ENCODE data around the gene SS18L1.
A peak's percentile ranks its signal among the peaks of the same experiment; 100 is the strongest.

The SS18L1 gene

GRCh38 chr20:62131560-62132320 lies 11.8 kb upstream of the SS18L1 start:
- H3K9me3 Mint-ChIP-seq, result no peaks in the 10 kb centered on the region
- H3K36me3 Mint-ChIP-seq (ENCODE audit: low read depth), result peaks cover 72% of the 10 kb centered on the region
- H3K4me1 Mint-ChIP-seq, result peaks cover 16% of the 10 kb centered on the region
- no peak overlapping the region for H3K27ac Mint-ChIP-seq
- no peaks in the 10 kb centered on the region for H3K27me3 Mint-ChIP-seq (ENCODE audit: low read depth)
- H3K4me3 Mint-ChIP-seq, result no peak overlapping the region
- no peak for TF ChIP-seq CTCF (IDR thresholded peaks at IDR 0.05; ENCODE audit: unreplicated experiment in 3 of 3)

GRCh38 chr20:62132421-62132820 lies 11.1 kb upstream of the SS18L1 start:
- Mint-ChIP-seq H3K9me3 (no peaks in the 10 kb centered on the region), H3K36me3 (ENCODE audit: low read depth) (peaks cover 72% of the 10 kb centered on the region), H3K27me3 (ENCODE audit: low read depth) (no peaks in the 10 kb centered on the region), H3K4me1 (peaks cover 14% of the 10 kb centered on the region), H3K4me3 (no peak overlapping the region), H3K27ac (no peak overlapping the region)
- no peak for TF ChIP-seq CTCF (IDR thresholded peaks at IDR 0.05; ENCODE audit: unreplicated experiment in 3 of 3)

GRCh38 chr20:62133051-62133845 lies 10.3 kb upstream of the SS18L1 start:
- H3K36me3 Mint-ChIP-seq (ENCODE audit: low read depth), result peaks cover 72% of the 10 kb centered on the region
- H3K4me1 Mint-ChIP-seq, result peaks cover 7% of the 10 kb centered on the region
- H3K4me3 Mint-ChIP-seq, result no peak overlapping the region
- H3K27ac Mint-ChIP-seq, result no peak overlapping the region
- TF ChIP-seq CTCF (IDR thresholded peaks at IDR 0.05; ENCODE audit: unreplicated experiment in 3 of 3), result no peak
- no peaks in the 10 kb centered on the region for H3K27me3 Mint-ChIP-seq (ENCODE audit: low read depth)
- no peaks in the 10 kb centered on the region for H3K9me3 Mint-ChIP-seq

- H3K4me1 Mint-ChIP-seq, result peaks cover under 1% of the 10 kb centered on the region
- H3K4me3 Mint-ChIP-seq, result no peak overlapping the region
- peak in 1 of 3 experiments; percentile 21 for TF ChIP-seq CTCF (IDR thresholded peaks at IDR 0.05; ENCODE audit: unreplicated experiment in 3 of 3)
- no peaks in the 10 kb centered on the region for H3K9me3 Mint-ChIP-seq
- H3K36me3 Mint-ChIP-seq (ENCODE audit: low read depth), result peaks cover 71% of the 10 kb centered on the region
- peak overlapping the region in 2 of 3 experiments; percentile 25 to 41 for H3K27ac Mint-ChIP-seq
- H3K27me3 Mint-ChIP-seq (ENCODE audit: low read depth), result peaks cover 2% of the 10 kb centered on the region
These were observed 9.7 kb upstream of the SS18L1 start for GRCh38 chr20:62133864-62134263.

- no peaks in the 10 kb centered on the region for H3K4me1 Mint-ChIP-seq
- no peak overlapping the region for H3K27ac Mint-ChIP-seq
- peaks cover 74% of the 10 kb centered on the region for H3K36me3 Mint-ChIP-seq (ENCODE audit: low read depth)
- peaks cover 3% of the 10 kb centered on the region for H3K27me3 Mint-ChIP-seq (ENCODE audit: low read depth)
- no peak overlapping the region for H3K4me3 Mint-ChIP-seq
- no peak for TF ChIP-seq CTCF (IDR thresholded peaks at IDR 0.05; ENCODE audit: unreplicated experiment in 3 of 3)
- H3K9me3 Mint-ChIP-seq, result no peaks in the 10 kb centered on the region
These were observed 8.8 kb upstream of the SS18L1 start for GRCh38 chr20:62134735-62135231.
